GM12873 (cell line): ENCODE data around the gene MED22.

ENCODE experiments used
- CTCF ChIP-seq: IDR thresholded peaks from 2 replicates; pipeline ENCODE4 v1.5.1; 2012; ENCODE audit warnings: low read depth, mild to moderate bottlenecking, moderate library complexity, low read length, control low read depth; ENCODE audit not compliant: insufficient read depth; ENCODE audit errors: missing control alignments

MED22 gene

GRCh38 chr9:133347985-133348717 is at the start of gene MED22, which contains the start of gene RPL7A:
MED22 (minus strand) TSS chr9:133348131; CDS start chr9:133346662, 1,469 bp downstream.
RPL7A (plus strand) TSS chr9:133348218; CDS start chr9:133348244, 26 bp downstream.
- no peak for TF ChIP-seq CTCF

GRCh38 chr9:133397370-133397769 is 49.4 kb upstream of the MED22 start:
- no peak for TF ChIP-seq CTCF

GRCh38 chr9:133396952-133397351 is 49.0 kb upstream of the MED22 start:
- TF ChIP-seq CTCF = peak; percentile 43

GRCh38 chr9:133394687-133395271 is 46.8 kb upstream of the MED22 start:
- no peak for TF ChIP-seq CTCF

- TF ChIP-seq CTCF = no peak
Observed at GRCh38 chr9:133393399-133393798, 45.5 kb upstream of the MED22 start.

- no peak for TF ChIP-seq CTCF
Observed at GRCh38 chr9:133390713-133391112, 42.8 kb upstream of the MED22 start.

GRCh38 chr9:133389562-133389961 is 41.6 kb upstream of the MED22 start:
- TF ChIP-seq CTCF = no peak
